ENCODE measurements around the gene PRAMEF20.
"Not testable (repeated sequence)": the region's sequence is repeated elsewhere in the genome, so short reads cannot be mapped to it uniquely, and the experiment has no call there.

DNA sequence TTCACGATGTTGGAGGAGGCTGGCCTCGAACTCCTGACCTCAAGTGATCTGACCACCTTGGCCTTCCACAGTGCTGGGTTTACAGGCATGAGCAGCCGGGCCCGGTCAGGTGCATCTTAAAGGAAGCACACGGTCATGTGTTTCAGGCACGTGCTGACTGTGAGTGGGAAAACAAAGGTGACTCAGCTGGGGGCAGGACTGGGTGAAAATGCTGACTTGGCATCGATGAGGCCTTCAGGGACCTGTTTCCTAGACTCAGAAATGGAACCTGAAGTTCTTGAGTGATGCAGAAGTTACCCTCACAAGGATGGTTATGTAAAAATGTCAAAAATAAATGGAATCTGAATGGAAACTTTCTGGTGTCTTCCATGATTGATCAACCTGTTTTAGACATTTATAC lies 17.2 kb upstream of the PRAMEF20 start:
- TF ChIP-seq, protein P1, sequence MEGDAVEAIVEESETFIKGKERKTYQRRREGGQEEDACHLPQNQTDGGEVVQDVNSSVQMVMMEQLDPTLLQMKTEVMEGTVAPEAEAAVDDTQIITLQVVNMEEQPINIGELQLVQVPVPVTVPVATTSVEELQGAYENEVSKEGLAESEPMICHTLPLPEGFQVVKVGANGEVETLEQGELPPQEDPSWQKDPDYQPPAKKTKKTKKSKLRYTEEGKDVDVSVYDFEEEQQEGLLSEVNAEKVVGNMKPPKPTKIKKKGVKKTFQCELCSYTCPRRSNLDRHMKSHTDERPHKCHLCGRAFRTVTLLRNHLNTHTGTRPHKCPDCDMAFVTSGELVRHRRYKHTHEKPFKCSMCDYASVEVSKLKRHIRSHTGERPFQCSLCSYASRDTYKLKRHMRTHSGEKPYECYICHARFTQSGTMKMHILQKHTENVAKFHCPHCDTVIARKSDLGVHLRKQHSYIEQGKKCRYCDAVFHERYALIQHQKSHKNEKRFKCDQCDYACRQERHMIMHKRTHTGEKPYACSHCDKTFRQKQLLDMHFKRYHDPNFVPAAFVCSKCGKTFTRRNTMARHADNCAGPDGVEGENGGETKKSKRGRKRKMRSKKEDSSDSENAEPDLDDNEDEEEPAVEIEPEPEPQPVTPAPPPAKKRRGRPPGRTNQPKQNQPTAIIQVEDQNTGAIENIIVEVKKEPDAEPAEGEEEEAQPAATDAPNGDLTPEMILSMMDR (conservative IDR thresholded peaks at IDR 0.05; ENCODE audit: low read depth, low read length) = not testable (repeated sequence)
- TF ChIP-seq SMC3 (IDR thresholded peaks at IDR 0.05; ENCODE audit: low read depth, low read length); BHLHE40 (IDR thresholded peaks at IDR 0.05; ENCODE audit: low read depth, low read length); MXI1 (IDR thresholded peaks at IDR 0.05; ENCODE audit: borderline replicate concordance, low read depth, low read length): not testable (repeated sequence)

All from IMR-90 (cell line).